ENCODE results near the gene NFKBIZ. TPM values are rescaled to one million over a fixed set of nuclear protein-coding genes. Genes with fewer than 3 reads are reported as not detected.

The NFKBIZ gene
- total and polyA plus RNA-seq, 2 donors (not counting 3 experiments of a cell fraction or from before 2014, with no cell fraction given): 17.5 to 28.9 TPM

DNA sequence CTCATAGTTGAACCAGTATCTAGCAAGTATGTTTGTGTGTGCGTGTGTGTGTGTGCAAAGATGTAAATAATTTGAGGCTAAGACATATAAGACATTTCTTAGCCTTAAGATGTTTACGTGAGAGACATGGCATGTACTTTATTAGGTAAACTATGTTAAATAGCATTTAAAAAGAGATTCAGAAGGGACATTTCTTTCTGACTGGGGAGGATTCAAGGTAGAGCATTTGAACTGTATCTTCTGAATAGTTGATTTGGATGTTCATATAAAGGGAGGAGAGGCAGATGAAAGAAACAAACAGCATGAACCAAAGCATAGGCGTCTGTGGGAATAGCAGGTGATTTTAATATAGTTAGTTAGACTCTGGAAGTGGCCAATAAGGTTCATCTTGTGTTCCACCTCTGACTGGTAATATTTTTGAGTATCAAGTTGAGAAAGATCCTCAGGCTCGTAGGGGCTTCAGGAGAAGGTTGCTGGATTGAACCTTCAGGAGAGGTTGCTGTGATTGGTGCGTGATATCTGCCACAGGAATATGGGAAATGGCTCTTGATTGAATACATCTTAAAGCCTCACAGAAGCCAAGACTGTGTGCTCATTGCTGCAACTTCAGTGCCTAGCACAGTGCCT lies 12.6 kb downstream of the NFKBIZ start:
- CTCF ChIA-PET: interaction anchor here (1.2 to 4.3 kb wide), 5 partner anchors 8 to 367 kb away, joined by 3 to 28 read pairs (median 3); no protein-coding TSS in a partner anchor
- DNase-seq (ENCODE audit: low read depth, low spot score): no peak
- POLR2A ChIA-PET: no interaction called here
- Histone ChIP-seq H3K79me2 (ENCODE audit: control insufficient read depth, insufficient read depth, low read length) (peaks cover 10% of the 10 kb centered on the region), H3K4me3 (replicated peaks in 1 of 3; ENCODE audit: insufficient read depth in 1 of 3, low read depth in 1 of 3, low read length in 3 of 3) (no peak overlapping the region), H3K4me2 (ENCODE audit: insufficient read depth, low read length) (no peak overlapping the region), H2AFZ (ENCODE audit: low read depth, low read length) (no peak overlapping the region), H3K9me3 (replicated peaks; ENCODE audit: control insufficient read depth, insufficient read depth, low read length) (no peaks in the 10 kb centered on the region), H3K36me3 (ENCODE audit: control insufficient read depth in 2 of 2, extremely low read depth in 1 of 2, insufficient read depth in 2 of 2, low read length in 2 of 2) (peaks cover 15 to 28% of the 10 kb centered on the region in 2 experiments), H3K9ac (replicated peaks; ENCODE audit: extremely low read depth, insufficient read depth, low read length) (no peak overlapping the region), H3K4me1 (ENCODE audit: control insufficient read depth, extremely low read depth, insufficient read depth, low read length) (peaks cover 5% of the 10 kb centered on the region), H4K20me1 (replicated peaks; ENCODE audit: control insufficient read depth, extremely low read depth, insufficient read depth, low read length) (no peaks in the 10 kb centered on the region), H3K27ac (ENCODE audit: insufficient read depth, low read depth, low read length) (no peak overlapping the region), H3K9me1 (replicated peaks; ENCODE audit: control insufficient read depth, extremely low read depth, insufficient read depth, low read length) (no peaks in the 10 kb centered on the region), H3K27me3 (ENCODE audit: control insufficient read depth in 2 of 2, insufficient read depth in 2 of 2, low read length in 2 of 2) (no peaks in the 10 kb centered on the region)
- no TSS peak for BruUV-seq (replicated peaks)
- no peak for FAIRE-seq
- no peak for TF ChIP-seq GATA2 (IDR thresholded peaks at IDR 0.05; ENCODE audit: insufficient read depth, insufficient read length, low read depth, low read length)
- TF ChIP-seq MYC (IDR thresholded peaks at IDR 0.05; ENCODE audit: low read depth, low read length): no peak
- no peak for TF ChIP-seq EZH2 (IDR thresholded peaks at IDR 0.05; ENCODE audit: borderline replicate concordance, low read depth, low read length, severe bottlenecking)
- TF ChIP-seq, protein P1, sequence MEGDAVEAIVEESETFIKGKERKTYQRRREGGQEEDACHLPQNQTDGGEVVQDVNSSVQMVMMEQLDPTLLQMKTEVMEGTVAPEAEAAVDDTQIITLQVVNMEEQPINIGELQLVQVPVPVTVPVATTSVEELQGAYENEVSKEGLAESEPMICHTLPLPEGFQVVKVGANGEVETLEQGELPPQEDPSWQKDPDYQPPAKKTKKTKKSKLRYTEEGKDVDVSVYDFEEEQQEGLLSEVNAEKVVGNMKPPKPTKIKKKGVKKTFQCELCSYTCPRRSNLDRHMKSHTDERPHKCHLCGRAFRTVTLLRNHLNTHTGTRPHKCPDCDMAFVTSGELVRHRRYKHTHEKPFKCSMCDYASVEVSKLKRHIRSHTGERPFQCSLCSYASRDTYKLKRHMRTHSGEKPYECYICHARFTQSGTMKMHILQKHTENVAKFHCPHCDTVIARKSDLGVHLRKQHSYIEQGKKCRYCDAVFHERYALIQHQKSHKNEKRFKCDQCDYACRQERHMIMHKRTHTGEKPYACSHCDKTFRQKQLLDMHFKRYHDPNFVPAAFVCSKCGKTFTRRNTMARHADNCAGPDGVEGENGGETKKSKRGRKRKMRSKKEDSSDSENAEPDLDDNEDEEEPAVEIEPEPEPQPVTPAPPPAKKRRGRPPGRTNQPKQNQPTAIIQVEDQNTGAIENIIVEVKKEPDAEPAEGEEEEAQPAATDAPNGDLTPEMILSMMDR (IDR thresholded peaks at IDR 0.05; ENCODE audit: extremely low read depth in 1 of 2, insufficient read depth in 1 of 2, low read depth in 1 of 2, low read length in 2 of 2): no peak
- no peak for TF ChIP-seq POLR2A (IDR thresholded peaks at IDR 0.05; ENCODE audit: low read depth, low read length)
- intact Hi-C loops (cut with micrococcal nuclease): no loop called here
- dilution Hi-C loops (cut with MboI; ENCODE audit: extremely low pct_ligation_motif_present, low sequenced_read_pairs): loop anchor here (25.0 kb wide), 1 partner anchor 300 kb away; no protein-coding TSS in a partner anchor
